H1 (cell line): Measurements from ENCODE around the gene SECISBP2L. TPM values are rescaled to one million over a fixed set of nuclear protein-coding genes. Genes with fewer than 3 reads are reported as not detected.

ENCODE experiments used
- CHD7 ChIP-seq: fragments of 300-600 bp; sonication (generic); IDR thresholded peaks from 2 replicates; pipeline ENCODE4 v1.7.1; 2012; ENCODE audit warnings: low read length, moderate library complexity, mild to moderate bottlenecking, inconsistent platforms; ENCODE audit not compliant: insufficient replicate concordance
- ZNF274 ChIP-seq: IDR thresholded peaks from 2 replicates; pipeline ENCODE4 v1.7.0; 2012; ENCODE audit warnings: low read length, borderline replicate concordance; ENCODE audit errors: extremely low read depth
- polyA plus RNA-seq, 7 experiments: library from polyadenylated mRNA; depleted of rRNA in 3 of 7; stranded (reverse) in 5 of 7; unstranded in 2 of 7; fragments of >200 nt in 5 of 7; fragments of 200-250 nt in 2 of 7; gene quantifications; 1 replicate in 5 of 7; 2 replicates in 1 of 7; 4 replicates in 1 of 7; pipeline versions ENCODE4 v1.2.1 to v1.2.3, GENCODE V29; 2011 to 2013; ENCODE audit warnings: missing spikeins in 2 of 7, mixed read lengths in 2 of 7
- total RNA-seq: library from RNA; stranded (reverse); fragmentation: NEBNext Ultra II Directional; extraction: Animal tissue kit (Norgen Biotek cat#: 25700); gene quantifications from 2 replicates; pipeline ENCODE4 v1.2.1, GENCODE V29; 2021

Gene SECISBP2L
- total and polyA plus RNA-seq, 2 of the 8 experiments (the other 6 are each of a cell fraction or from before 2014, with no cell fraction given), result 7.6 to 22.8 TPM

DNA sequence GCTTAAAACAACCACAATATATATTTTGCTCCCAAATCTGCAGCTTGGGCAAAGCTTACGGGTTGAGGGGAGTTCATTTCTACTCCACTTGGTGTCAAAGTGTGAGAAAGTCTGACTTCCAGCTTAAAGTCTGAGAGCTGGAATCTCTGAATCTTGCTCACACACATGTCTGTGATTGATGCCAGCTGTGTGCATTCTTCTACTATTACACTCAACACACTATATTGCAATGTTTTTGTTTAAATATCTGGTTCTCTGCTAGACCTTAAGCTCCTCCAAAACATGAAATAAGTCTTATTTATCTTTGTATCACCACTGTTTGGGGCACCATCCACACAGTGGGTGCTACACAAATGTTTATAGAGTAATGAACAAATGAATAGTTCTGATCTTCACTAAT, 36.7 kb upstream of the SECISBP2L start (continued):
- TF ChIP-seq CHD7 (no peak), ZNF274 (no peak)
